Lung (tissue), 12 donors: Measurements from ENCODE around the gene DPYSL5. TPM values are rescaled to one million over a fixed set of nuclear protein-coding genes. Genes with fewer than 3 reads are reported as not detected.

ENCODE experiments used
- ATAC-seq: fragments of 200-7000 bp; cut with Tn5 transposase; one replicate; pipeline ENCODE4 v1.9.1; 2020; ENCODE audit warnings: moderate number of reproducible peaks; ENCODE audit not compliant: insufficient read depth, low FRiP score
- DNase-seq, 3 donors: peaks; one replicate each; pipeline ENCODE4 v3.0.0-alpha.2; 2013 to 2017
- H3K27ac ChIP-seq, 2 donors: one replicate each; pipeline ENCODE4 v1.5.1; 2013; ENCODE audit warnings: mild to moderate bottlenecking in 2 of 2, moderate library complexity in 2 of 2, control low read depth in 1 of 2, inconsistent platforms in 1 of 2, low read depth in 1 of 2, low read length in 1 of 2
- H3K27me3 ChIP-seq, 3 donors: one replicate each; pipeline ENCODE4 v1.5.1; 2013; ENCODE audit warnings: low read length in 2 of 3; ENCODE audit not compliant: control insufficient read depth in 3 of 3, insufficient read depth in 3 of 3
- H3K36me3 ChIP-seq, 4 donors: one replicate each; pipeline ENCODE4 v1.5.1; 2013; ENCODE audit warnings: low read length in 4 of 4, mild to moderate bottlenecking in 1 of 4, moderate library complexity in 1 of 4; ENCODE audit not compliant: control insufficient read depth in 4 of 4, insufficient read depth in 4 of 4
- H3K4me1 ChIP-seq, 5 donors: one replicate each; pipeline ENCODE4 v1.5.1; 2013; ENCODE audit warnings: low read length in 5 of 5, mild to moderate bottlenecking in 2 of 5, moderate library complexity in 1 of 5; ENCODE audit not compliant: control insufficient read depth in 5 of 5, insufficient read depth in 5 of 5
- H3K4me3 ChIP-seq: one replicate; pipeline ENCODE4 v1.5.1; 2013; ENCODE audit warnings: mild to moderate bottlenecking, control low read depth, moderate library complexity
- H3K9ac ChIP-seq, 2 donors: one replicate each; pipeline ENCODE4 v1.5.1; 2013; ENCODE audit warnings: low read length in 2 of 2, control low read depth in 1 of 2; ENCODE audit not compliant: insufficient read depth in 1 of 2
- H3K9me3 ChIP-seq, 4 donors: one replicate each; pipeline ENCODE4 v1.5.1; 2013; ENCODE audit warnings: low read length in 3 of 4, mild to moderate bottlenecking in 1 of 4, moderate library complexity in 1 of 4; ENCODE audit not compliant: control insufficient read depth in 4 of 4, insufficient read depth in 3 of 4
- WGBS, 2 donors: extraction: QIAGEN DNeasy Blood & Tissue Kit; methylation state at CpG; one replicate each; pipeline ENCODE4 v1.1.7; 2013; 5-methylcytosine and 5-hydroxymethylcytosine counted together
- polyA plus RNA-seq, 2 donors: library from polyadenylated mRNA; stranded (reverse); fragments of 200-250 nt; gene quantifications; one replicate each; pipeline ENCODE4 v1.2.1, GENCODE V29; 2013
- total RNA-seq, 2 donors: library from RNA; depleted of rRNA in 1 of 2; stranded (reverse); fragments of >200 nt in 1 of 2; gene quantifications; one replicate each; pipeline ENCODE4 v1.2.1, GENCODE V29; 2014 to 2021
- TF ChIP-seq, protein P1 (sequence below): IDR thresholded peaks from 2 replicates; pipeline ENCODE4 v1.5.1; 2012; ENCODE audit warnings: mild to moderate bottlenecking; ENCODE audit errors: control extremely low read depth, extremely low read depth
- donor health status: control.
- donor health status: control.
- donor health status: Bipolar disorder and iron deficiency.
- donor health status: healthy.
- donor health status: DM: yes; HTN: yes; CAD: no.

DPYSL5 gene
- total and polyA plus RNA-seq, 4 donors: 0.09 TPM; not detected in 3

DNA sequence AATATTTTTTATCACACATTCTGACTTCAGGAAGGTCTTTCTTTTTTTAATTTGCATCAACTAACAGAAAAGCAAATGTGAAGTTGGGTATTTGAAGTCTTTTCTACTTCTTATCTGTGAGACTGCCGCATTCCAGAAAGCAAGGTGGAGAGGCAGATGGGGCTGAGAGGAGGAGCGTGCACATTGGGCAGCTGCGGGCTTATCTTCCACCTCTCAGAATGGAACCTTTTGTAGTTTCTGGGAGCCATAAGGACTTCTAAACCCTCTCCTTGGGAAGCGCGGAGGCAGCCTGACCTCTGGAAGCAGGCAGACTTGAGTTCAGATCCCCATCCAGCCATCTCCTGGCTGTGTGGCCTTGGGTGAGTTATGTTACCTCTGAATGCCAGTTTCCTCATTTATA, 126.4 kb downstream of the DPYSL5 start:
- no peak overlapping the region for H3K4me3 ChIP-seq
- no peak for ATAC-seq
- TF ChIP-seq, protein P1, sequence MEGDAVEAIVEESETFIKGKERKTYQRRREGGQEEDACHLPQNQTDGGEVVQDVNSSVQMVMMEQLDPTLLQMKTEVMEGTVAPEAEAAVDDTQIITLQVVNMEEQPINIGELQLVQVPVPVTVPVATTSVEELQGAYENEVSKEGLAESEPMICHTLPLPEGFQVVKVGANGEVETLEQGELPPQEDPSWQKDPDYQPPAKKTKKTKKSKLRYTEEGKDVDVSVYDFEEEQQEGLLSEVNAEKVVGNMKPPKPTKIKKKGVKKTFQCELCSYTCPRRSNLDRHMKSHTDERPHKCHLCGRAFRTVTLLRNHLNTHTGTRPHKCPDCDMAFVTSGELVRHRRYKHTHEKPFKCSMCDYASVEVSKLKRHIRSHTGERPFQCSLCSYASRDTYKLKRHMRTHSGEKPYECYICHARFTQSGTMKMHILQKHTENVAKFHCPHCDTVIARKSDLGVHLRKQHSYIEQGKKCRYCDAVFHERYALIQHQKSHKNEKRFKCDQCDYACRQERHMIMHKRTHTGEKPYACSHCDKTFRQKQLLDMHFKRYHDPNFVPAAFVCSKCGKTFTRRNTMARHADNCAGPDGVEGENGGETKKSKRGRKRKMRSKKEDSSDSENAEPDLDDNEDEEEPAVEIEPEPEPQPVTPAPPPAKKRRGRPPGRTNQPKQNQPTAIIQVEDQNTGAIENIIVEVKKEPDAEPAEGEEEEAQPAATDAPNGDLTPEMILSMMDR: no peak
- peaks cover 0 to 7% (median 3%) of the 10 kb centered on the region in 3 donors for H3K27me3 ChIP-seq
- H3K4me1 ChIP-seq: peaks cover 0 to 12% (median under 1%) of the 10 kb centered on the region in 5 donors
- no peak overlapping the region for H3K9ac ChIP-seq
- WGBS, 2 donors: 86 to 89% methylated on average over 5 of the region's 5 CpGs
- H3K9me3 ChIP-seq: no peaks in the 10 kb centered on the region
- no peak overlapping the region for H3K27ac ChIP-seq
- no peak for DNase-seq
- no peaks in the 10 kb centered on the region for H3K36me3 ChIP-seq

DNA sequence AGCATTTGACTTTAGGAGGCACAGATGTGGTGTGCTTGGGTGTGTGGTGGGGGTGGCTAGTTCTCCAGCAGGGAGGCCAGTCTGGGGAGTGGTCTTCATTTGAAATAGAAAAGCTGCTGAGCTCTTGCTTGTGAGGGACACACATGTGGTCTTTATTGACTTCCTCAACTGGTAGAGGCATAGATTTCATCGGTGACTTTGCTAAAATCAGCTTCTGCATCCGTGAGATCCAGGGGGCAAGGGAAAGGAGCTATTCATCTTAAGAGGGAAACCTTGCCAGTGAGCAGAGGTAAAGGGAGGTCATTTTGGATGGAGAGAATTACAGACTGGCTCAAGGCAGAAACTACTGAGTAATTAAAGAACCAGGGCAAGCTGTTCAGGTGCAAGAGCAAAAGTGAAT, 127.2 kb downstream of the DPYSL5 start:
- Histone ChIP-seq H3K9me3 (no peaks in the 10 kb centered on the region), H3K27me3 (peaks cover 0 to 5% (median 3%) of the 10 kb centered on the region in 3 donors), H3K9ac (no peak overlapping the region), H3K27ac (no peak overlapping the region), H3K36me3 (no peaks in the 10 kb centered on the region), H3K4me3 (no peak overlapping the region), H3K4me1 (peaks cover 0 to 12% (median 3%) of the 10 kb centered on the region in 5 donors)
- WGBS, 2 donors: 21 to 46% methylated on average over 2 of the region's 2 CpGs
- TF ChIP-seq, protein P1: no peak
- no peak for DNase-seq
- ATAC-seq: no peak

DNA sequence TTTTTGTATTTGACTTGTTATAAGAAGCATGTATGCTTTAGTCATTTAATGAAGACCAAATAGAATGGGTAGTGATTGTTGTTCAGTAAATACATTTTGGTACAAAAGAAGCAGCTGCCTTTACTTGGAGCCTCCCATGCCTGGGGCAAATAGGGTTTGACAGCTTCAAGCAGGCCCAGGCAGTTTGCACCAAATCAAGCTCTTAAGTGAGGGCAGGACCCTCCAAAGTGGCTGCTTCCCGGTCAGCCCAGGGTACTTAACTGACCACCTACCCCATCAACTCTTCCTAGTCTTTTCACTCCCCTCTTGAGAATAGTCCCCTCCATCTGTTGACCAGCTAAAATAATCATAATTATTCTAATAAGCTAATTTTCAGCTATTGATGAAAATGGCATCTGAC, 127.7 kb downstream of the DPYSL5 start:
- H3K4me1 ChIP-seq: peaks cover 0 to 9% (median 3%) of the 10 kb centered on the region in 5 donors
- no peak for DNase-seq

More for the DNA sequence above, 127.7 kb downstream of the DPYSL5 start:
- no peak overlapping the region for H3K27ac ChIP-seq
- 68 to 75% methylated on average over 1 of the region's 1 CpG for WGBS, 2 donors
- H3K4me3 ChIP-seq: no peak overlapping the region
- TF ChIP-seq, protein P1: no peak
- peaks cover 0 to 5% (median 3%) of the 10 kb centered on the region in 3 donors for H3K27me3 ChIP-seq
- H3K9me3 ChIP-seq: no peaks in the 10 kb centered on the region
- no peak overlapping the region for H3K9ac ChIP-seq
- no peak for ATAC-seq
- H3K36me3 ChIP-seq: no peaks in the 10 kb centered on the region
